Measurements from ENCODE around the gene TRPC6.
"Not testable (repeated sequence)": the region's sequence is repeated elsewhere in the genome, so short reads cannot be mapped to it uniquely, and the experiment has no call there.

TRPC6 gene

DNA sequence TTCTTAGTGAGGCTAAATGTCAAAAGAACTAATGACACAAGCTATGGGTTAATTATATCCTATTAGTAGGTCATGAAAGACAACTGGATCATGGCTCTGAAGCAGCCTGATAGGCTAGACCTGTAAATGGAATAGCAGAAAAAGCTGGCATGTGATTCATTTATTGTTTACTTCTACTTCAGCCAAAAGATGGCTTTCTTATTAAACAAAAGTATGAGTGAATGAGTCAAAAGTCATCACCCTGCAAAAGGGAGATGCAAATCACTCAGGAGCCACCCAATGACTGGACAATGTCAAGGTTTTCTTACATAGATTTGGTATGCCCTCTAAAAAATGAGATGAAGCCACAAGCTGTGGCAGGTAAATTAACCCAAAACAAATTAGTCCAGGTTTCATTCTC is 138.0 kb downstream of the TRPC6 start:
- H3K4me3 ChIP-seq (ENCODE audit: low read depth, low read length), result no peak overlapping the region
- TF ChIP-seq, protein P1, sequence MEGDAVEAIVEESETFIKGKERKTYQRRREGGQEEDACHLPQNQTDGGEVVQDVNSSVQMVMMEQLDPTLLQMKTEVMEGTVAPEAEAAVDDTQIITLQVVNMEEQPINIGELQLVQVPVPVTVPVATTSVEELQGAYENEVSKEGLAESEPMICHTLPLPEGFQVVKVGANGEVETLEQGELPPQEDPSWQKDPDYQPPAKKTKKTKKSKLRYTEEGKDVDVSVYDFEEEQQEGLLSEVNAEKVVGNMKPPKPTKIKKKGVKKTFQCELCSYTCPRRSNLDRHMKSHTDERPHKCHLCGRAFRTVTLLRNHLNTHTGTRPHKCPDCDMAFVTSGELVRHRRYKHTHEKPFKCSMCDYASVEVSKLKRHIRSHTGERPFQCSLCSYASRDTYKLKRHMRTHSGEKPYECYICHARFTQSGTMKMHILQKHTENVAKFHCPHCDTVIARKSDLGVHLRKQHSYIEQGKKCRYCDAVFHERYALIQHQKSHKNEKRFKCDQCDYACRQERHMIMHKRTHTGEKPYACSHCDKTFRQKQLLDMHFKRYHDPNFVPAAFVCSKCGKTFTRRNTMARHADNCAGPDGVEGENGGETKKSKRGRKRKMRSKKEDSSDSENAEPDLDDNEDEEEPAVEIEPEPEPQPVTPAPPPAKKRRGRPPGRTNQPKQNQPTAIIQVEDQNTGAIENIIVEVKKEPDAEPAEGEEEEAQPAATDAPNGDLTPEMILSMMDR (conservative IDR thresholded peaks at IDR 0.05; ENCODE audit: low read depth, low read length), result no peak
- DNase-seq (ENCODE audit: low read depth), result no peak

DNA sequence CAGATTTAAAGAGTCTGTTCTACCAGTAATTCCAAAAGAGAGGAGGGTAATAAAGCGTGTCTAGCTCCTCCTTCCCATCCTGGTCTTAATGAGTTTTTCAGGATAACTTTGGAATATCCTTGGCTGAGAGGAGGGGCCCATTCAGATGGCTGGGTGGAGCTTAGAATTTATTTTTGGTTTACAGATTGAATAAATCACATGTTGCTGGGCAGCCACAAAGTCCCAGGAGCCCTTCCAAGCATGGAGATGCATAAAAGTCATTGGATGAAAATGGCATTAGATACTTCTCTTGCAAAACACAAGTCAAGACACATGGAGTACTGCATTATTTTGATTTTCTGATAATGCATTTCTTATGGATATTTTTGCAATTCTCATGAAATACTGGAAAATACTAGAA is 139.0 kb downstream of the TRPC6 start:
- H3K4me3 ChIP-seq (ENCODE audit: low read depth, low read length), result no peak overlapping the region
- no peak for DNase-seq (ENCODE audit: low read depth)

DNA sequence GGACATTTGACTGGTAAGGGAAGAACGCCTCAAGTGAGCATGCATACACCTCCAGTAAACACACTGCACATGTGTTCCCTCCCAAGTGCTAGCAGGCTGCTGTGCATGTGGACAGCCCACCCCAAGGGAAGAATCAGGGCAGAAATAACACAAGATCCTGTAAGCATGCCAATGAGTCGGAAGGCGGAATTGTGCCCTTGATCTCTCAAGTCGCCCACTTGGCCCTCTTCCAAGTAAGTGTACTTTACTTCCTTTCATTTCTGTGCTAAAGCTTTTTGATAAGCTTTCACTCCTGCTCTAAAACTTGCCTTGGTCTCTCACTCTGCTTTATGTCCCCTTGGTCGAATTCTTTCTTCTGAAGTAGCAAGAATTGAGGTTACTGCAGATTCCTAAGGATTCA is 139.6 kb downstream of the TRPC6 start:
- H3K4me3 ChIP-seq (ENCODE audit: low read depth, low read length), result no peak overlapping the region
- no peak for DNase-seq (ENCODE audit: low read depth)
- TF ChIP-seq, protein P1 (conservative IDR thresholded peaks at IDR 0.05; ENCODE audit: low read depth, low read length), result no peak

More for the DNA sequence above, 139.0 kb downstream of the TRPC6 start:
- TF ChIP-seq, protein P1 (conservative IDR thresholded peaks at IDR 0.05; ENCODE audit: low read depth, low read length), result no peak

DNA sequence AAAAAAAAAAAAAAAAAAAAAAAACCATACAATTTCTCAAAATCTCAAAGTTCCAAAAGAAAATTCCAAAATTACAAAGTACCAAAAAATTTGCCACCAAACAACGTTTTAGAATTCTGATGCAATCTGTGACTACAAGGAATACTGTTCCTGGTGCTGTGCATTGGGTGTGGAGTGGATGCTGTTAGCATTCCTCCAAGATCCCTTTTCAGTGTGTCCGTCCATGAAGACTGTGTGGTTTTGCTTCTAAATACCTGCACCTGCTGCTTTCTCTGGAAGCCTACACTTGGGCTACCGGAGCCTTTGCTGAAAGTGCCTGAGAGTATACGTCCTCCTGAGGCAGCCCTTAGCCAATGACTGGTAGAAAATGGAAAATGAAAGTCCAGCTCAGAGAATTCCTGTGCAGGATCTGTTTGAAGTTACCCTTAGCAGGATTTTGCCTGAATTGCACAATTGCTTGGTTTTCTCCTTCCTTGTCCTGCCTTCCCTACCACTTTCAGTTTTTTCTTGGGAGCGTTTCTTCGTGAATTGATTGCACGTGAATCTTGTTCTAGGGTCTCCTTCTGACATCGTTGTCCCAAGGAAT is 140.8 kb downstream of the TRPC6 start:
- TF ChIP-seq, protein P1 (conservative IDR thresholded peaks at IDR 0.05; ENCODE audit: low read depth, low read length), result no peak
- no peak for DNase-seq (ENCODE audit: low read depth)
- H3K4me3 ChIP-seq (ENCODE audit: low read depth, low read length), result no peak overlapping the region

DNA sequence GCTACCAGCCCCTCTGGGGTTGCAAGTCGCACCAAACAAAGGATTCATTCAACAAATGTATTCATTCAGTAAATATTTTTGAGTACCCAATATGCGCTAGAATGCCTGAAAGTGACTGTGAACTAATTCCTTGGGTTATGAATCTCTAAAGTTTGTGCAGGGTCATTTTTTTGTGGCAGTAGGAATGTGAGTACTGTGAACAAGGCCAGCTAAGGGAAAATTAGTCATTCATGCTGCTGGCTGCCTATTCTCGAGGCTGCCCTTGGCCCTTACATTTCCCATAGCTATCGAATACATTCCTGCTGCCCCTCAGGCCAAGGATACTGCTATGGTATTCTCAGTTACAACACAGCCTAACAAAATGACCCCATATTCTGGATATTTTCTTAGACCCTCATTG is 141.6 kb downstream of the TRPC6 start:
- TF ChIP-seq, protein P1 (conservative IDR thresholded peaks at IDR 0.05; ENCODE audit: low read depth, low read length), result no peak
- no peak overlapping the region for H3K4me3 ChIP-seq (ENCODE audit: low read depth, low read length)
- DNase-seq (ENCODE audit: low read depth), result peak; percentile 44

DNA sequence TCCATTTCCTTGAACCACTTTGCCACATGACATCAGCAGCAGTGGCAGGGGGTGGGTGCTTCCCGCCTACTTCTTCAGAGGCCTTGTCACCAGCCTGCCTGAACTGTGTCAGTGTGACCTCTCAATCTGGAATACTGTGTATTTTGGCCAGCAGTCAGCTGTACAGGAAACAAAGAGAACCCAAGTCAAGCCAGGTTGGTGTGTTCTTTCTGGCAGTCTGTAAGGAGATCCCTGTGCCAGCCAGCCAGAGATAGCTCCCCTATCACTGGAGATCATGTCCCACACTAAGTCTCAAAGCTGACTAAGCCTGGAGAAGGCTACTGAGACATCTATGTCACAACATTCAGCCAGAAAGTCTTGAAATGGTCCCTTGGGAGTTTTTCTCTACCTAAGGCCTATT is 142.1 kb downstream of the TRPC6 start:
- no peak for DNase-seq (ENCODE audit: low read depth)
- TF ChIP-seq, protein P1 (conservative IDR thresholded peaks at IDR 0.05; ENCODE audit: low read depth, low read length), result no peak
- no peak overlapping the region for H3K4me3 ChIP-seq (ENCODE audit: low read depth, low read length)

DNA sequence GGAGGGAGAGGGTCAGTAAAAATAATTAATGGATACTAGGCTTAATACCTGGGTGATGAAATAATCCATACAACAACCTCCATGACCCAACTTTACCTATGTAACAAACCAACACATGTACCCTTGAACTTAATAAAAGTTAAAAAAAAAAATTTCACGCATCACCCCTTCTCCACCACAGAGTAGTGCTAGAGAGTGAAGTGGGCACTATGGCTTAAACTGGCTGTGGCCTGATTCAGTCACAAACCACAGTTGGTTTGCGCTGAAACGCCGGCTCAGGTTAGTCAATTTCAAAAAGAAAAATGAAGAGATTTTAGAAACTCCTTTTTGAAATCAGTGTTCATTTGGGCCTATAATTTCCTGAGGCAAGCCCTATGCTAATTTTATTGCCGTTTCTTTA is 144.3 kb downstream of the TRPC6 start:
- H3K4me3 ChIP-seq (ENCODE audit: low read depth, low read length), result no peak overlapping the region
- TF ChIP-seq, protein P1 (conservative IDR thresholded peaks at IDR 0.05; ENCODE audit: low read depth, low read length), result no peak
- no peak for DNase-seq (ENCODE audit: low read depth)

DNA sequence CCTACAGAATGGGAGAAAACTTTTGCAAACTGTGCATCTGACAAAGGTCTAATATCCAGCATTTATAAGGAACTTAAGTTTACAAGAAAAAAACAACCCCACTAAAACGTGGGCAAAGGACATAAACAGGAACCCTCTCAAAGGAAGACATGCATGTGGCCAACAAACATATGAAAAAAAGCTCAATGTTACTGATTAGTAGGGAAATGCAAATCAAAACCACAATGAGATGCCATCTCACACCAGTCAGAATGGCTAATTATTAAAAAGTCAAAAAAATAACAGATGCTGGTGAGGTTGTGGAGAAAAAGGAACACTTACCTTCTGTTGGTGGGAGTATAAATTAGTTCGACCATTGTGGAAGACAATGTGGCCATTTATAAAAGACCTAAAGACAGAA is 145.1 kb downstream of the TRPC6 start:
- H3K4me3 ChIP-seq (ENCODE audit: low read depth, low read length); DNase-seq (ENCODE audit: low read depth): not testable (repeated sequence)
